ENCODE data around the gene KCNQ1OT1. TPM values are rescaled to one million over a fixed set of nuclear protein-coding genes. Genes with fewer than 3 reads are reported as not detected.

KCNQ1OT1 gene
- total and polyA plus RNA-seq, 4 donors: 0.05 to 4.9 (median 0.61) TPM

- Histone ChIP-seq H3K9ac (ENCODE audit: low read depth in 1 of 2, low read length in 2 of 2) (no peak overlapping the region), H3K27me3 (ENCODE audit: control insufficient read depth in 4 of 4, insufficient read depth in 4 of 4, low read length in 3 of 4) (no peaks in the 10 kb centered on the region), H3K9me3 (ENCODE audit: control insufficient read depth in 4 of 4, low read length in 3 of 4) (no peaks in the 10 kb centered on the region), H3K36me3 (ENCODE audit: control insufficient read depth in 4 of 4, insufficient read depth in 3 of 4, low read depth in 1 of 4, low read length in 3 of 4) (no peaks in the 10 kb centered on the region), H3K4me1 (ENCODE audit: control insufficient read depth in 4 of 4, insufficient read depth in 4 of 4, low read length in 3 of 4) (no peaks in the 10 kb centered on the region), H3K27ac (ENCODE audit: low read depth in 1 of 2, low read length in 2 of 2) (no peak overlapping the region), H3K4me3 (ENCODE audit: low read depth in 1 of 3, low read length in 3 of 3) (no peak overlapping the region)
- WGBS: 80% methylated on average over 16 of the region's 16 CpGs
- DNase-seq (ENCODE audit: low spot score): no peak
- no peak for TF ChIP-seq HNF4A (conservative IDR thresholded peaks at IDR 0.05)
- peak; percentile 12 for TF ChIP-seq SP1 (IDR thresholded peaks at IDR 0.05)
- no peak for TF ChIP-seq FOXA1 (IDR thresholded peaks at IDR 0.05)
- TF ChIP-seq, protein P1, sequence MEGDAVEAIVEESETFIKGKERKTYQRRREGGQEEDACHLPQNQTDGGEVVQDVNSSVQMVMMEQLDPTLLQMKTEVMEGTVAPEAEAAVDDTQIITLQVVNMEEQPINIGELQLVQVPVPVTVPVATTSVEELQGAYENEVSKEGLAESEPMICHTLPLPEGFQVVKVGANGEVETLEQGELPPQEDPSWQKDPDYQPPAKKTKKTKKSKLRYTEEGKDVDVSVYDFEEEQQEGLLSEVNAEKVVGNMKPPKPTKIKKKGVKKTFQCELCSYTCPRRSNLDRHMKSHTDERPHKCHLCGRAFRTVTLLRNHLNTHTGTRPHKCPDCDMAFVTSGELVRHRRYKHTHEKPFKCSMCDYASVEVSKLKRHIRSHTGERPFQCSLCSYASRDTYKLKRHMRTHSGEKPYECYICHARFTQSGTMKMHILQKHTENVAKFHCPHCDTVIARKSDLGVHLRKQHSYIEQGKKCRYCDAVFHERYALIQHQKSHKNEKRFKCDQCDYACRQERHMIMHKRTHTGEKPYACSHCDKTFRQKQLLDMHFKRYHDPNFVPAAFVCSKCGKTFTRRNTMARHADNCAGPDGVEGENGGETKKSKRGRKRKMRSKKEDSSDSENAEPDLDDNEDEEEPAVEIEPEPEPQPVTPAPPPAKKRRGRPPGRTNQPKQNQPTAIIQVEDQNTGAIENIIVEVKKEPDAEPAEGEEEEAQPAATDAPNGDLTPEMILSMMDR (IDR thresholded peaks at IDR 0.05; ENCODE audit: low read depth, low read length, missing input control): no peak
These were observed 30.7 kb upstream of the KCNQ1OT1 start for GRCh38 chr11:2730272-2731129.

DNA sequence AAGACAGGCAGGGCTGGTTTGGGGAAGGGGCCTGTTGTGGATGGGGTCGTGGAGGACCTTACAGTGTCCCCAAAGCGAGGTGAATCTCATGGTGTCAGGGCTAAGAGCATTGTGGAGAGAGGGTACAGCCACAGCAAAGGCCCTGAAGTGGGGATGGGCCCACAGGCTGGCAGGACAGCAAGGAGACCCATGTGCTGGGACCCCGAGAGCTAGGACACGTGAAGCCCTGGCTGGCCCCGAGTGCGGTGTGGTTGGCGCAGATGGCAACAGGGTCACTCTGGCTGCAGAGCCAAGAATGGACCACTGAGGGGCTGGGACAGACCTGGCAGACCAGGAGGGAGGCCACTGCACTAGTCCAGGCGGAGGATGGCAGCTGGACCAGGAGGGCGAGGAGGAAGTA lies 30.0 kb upstream of the KCNQ1OT1 start:
- Histone ChIP-seq H3K9me3 (ENCODE audit: control insufficient read depth in 4 of 4, low read length in 3 of 4) (no peaks in the 10 kb centered on the region), H3K4me1 (ENCODE audit: control insufficient read depth in 4 of 4, insufficient read depth in 4 of 4, low read length in 3 of 4) (no peaks in the 10 kb centered on the region), H3K27ac (ENCODE audit: low read depth in 1 of 2, low read length in 2 of 2) (no peak overlapping the region), H3K27me3 (ENCODE audit: control insufficient read depth in 4 of 4, insufficient read depth in 4 of 4, low read length in 3 of 4) (no peaks in the 10 kb centered on the region), H3K9ac (ENCODE audit: low read depth in 1 of 2, low read length in 2 of 2) (no peak overlapping the region), H3K4me3 (ENCODE audit: low read depth in 1 of 3, low read length in 3 of 3) (no peak overlapping the region), H3K36me3 (ENCODE audit: control insufficient read depth in 4 of 4, insufficient read depth in 3 of 4, low read depth in 1 of 4, low read length in 3 of 4) (no peaks in the 10 kb centered on the region)
- no peak for DNase-seq (ENCODE audit: low spot score)
- TF ChIP-seq RXRA (IDR thresholded peaks at IDR 0.05): no peak
- no peak for TF ChIP-seq GABPA (IDR thresholded peaks at IDR 0.05 in 1 of 2, conservative IDR thresholded peaks at IDR 0.05 in 1 of 2)
- TF ChIP-seq, protein P2, sequence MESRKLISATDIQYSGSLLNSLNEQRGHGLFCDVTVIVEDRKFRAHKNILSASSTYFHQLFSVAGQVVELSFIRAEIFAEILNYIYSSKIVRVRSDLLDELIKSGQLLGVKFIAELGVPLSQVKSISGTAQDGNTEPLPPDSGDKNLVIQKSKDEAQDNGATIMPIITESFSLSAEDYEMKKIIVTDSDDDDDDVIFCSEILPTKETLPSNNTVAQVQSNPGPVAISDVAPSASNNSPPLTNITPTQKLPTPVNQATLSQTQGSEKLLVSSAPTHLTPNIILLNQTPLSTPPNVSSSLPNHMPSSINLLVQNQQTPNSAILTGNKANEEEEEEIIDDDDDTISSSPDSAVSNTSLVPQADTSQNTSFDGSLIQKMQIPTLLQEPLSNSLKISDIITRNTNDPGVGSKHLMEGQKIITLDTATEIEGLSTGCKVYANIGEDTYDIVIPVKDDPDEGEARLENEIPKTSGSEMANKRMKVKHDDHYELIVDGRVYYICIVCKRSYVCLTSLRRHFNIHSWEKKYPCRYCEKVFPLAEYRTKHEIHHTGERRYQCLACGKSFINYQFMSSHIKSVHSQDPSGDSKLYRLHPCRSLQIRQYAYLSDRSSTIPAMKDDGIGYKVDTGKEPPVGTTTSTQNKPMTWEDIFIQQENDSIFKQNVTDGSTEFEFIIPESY (IDR thresholded peaks at IDR 0.05): no peak
- TF ChIP-seq EGR1 (IDR thresholded peaks at IDR 0.05; ENCODE audit: low read depth in 2 of 2): no peak
- TF ChIP-seq FOXA2 (IDR thresholded peaks at IDR 0.05): no peak
- TF ChIP-seq JUND (IDR thresholded peaks at IDR 0.05): no peak
- TF ChIP-seq, protein P3, sequence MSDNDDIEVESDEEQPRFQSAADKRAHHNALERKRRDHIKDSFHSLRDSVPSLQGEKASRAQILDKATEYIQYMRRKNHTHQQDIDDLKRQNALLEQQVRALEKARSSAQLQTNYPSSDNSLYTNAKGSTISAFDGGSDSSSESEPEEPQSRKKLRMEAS (IDR thresholded peaks at IDR 0.05): no peak
- TF ChIP-seq, protein P1 (IDR thresholded peaks at IDR 0.05; ENCODE audit: low read depth, low read length, missing input control): no peak
- TF ChIP-seq RAD21 (IDR thresholded peaks at IDR 0.05): no peak
- no peak for TF ChIP-seq TAF1 (conservative IDR thresholded peaks at IDR 0.05)
- no peak for TF ChIP-seq NR2F2 (IDR thresholded peaks at IDR 0.05)
- TF ChIP-seq YY1 (IDR thresholded peaks at IDR 0.05): no peak
- TF ChIP-seq FOXA1 (IDR thresholded peaks at IDR 0.05): no peak
- no peak for TF ChIP-seq SP1 (IDR thresholded peaks at IDR 0.05)
- TF ChIP-seq HNF4G (IDR thresholded peaks at IDR 0.05): no peak
- WGBS: 94% methylated on average over 9 of the region's 9 CpGs
